PC-3 (cell line): Measurements from ENCODE around the gene FCER1A. TPM values are rescaled to one million over a fixed set of nuclear protein-coding genes. Genes with fewer than 3 reads are reported as not detected.

ENCODE experiments used
- ATAC-seq: fragments of 200-7000 bp; cut with Tn5 transposase; 2 replicates; pipeline ENCODE4 v1.9.1; 2020; ENCODE audit warnings: mild to moderate bottlenecking, moderate library complexity
- BruUV-seq: library from RNA; stranded (reverse); fragments of 400-500 nt; replicated peaks from 2 replicates; lab custom pipeline; 2021; lab: Mats Ljungman, UMichigan
- CTCF ChIA-PET: fragments of 300-600 bp; sonication (Branson Sonifier 250); formaldehyde crosslinking; loops from one replicate; lab custom pipeline; 2022; ENCODE audit warnings: antibody characterized with exemption; lab: Charles Lee
- POLR2A ChIA-PET: fragments of 300-600 bp; sonication (Branson Sonifier 250); formaldehyde crosslinking; loops from one replicate; lab custom pipeline; 2022; ENCODE audit warnings: antibody characterized with exemption; ENCODE audit not compliant: unreplicated experiment; lab: Charles Lee
- DNase-seq: peaks from one replicate; pipeline ENCODE4 v3.0.0-alpha.2; 2015
- H2AFZ ChIP-seq: fragments of 300-600 bp; sonication (generic); 2 replicates; pipeline ENCODE4 v1.6.0; 2016; ENCODE audit warnings: antibody characterized with exemption, low read length
- H3F3A ChIP-seq: fragments of 300-600 bp; sonication (generic); one replicate; pipeline ENCODE4 v1.6.0; 2017; ENCODE audit warnings: antibody characterized with exemption, low read length, control low read depth, mild to moderate bottlenecking; ENCODE audit not compliant: unreplicated experiment
- H3K27ac ChIP-seq: fragments of 300-600 bp; sonication (generic); 2 replicates; pipeline ENCODE4 v1.5.1; 2016; ENCODE audit warnings: mild to moderate bottlenecking, low read length
- H3K27me3 ChIP-seq: fragments of 300-600 bp; sonication (generic); 2 replicates; pipeline ENCODE4 v1.6.1; 2016; ENCODE audit warnings: low read length, mixed read lengths
- H3K36me3 ChIP-seq: fragments of 300-600 bp; sonication (generic); 2 replicates; pipeline ENCODE4 v1.6.1; 2016; ENCODE audit warnings: low read depth, mixed run types, low read length, mixed read lengths
- H3K4me1 ChIP-seq: fragments of 300-600 bp; sonication (generic); 2 replicates; pipeline ENCODE4 v1.5.1; 2016; ENCODE audit warnings: low read length; ENCODE audit not compliant: insufficient read depth
- H3K4me2 ChIP-seq: fragments of 300-600 bp; sonication (generic); 2 replicates; pipeline ENCODE4 v1.6.0; 2016; ENCODE audit warnings: low read length
- H3K4me3 ChIP-seq: fragments of 300-600 bp; sonication (generic); 2 replicates; pipeline ENCODE4 v1.5.1; 2016; ENCODE audit warnings: mild to moderate bottlenecking, low read length, mixed read lengths
- H3K79me2 ChIP-seq: fragments of 300-600 bp; sonication (generic); 2 replicates; pipeline ENCODE4 v1.6.1; 2017; ENCODE audit warnings: low read length, mixed read lengths
- H3K9ac ChIP-seq: fragments of 300-600 bp; sonication (generic); 2 replicates; pipeline ENCODE4 v1.6.0; 2016; ENCODE audit warnings: mild to moderate bottlenecking, low read length
- H3K9me2 ChIP-seq: fragments of 300-600 bp; sonication (generic); replicated peaks from 2 replicates; pipeline ENCODE4 v1.6.1; 2016; ENCODE audit warnings: mixed run types, low read length, mixed read lengths
- H3K9me3 ChIP-seq: fragments of 300-600 bp; sonication (generic); 2 replicates; pipeline ENCODE4 v1.6.1; 2016; ENCODE audit warnings: low read length, mixed read lengths
- H4K20me1 ChIP-seq: fragments of 300-600 bp; sonication (generic); 2 replicates; pipeline ENCODE4 v1.6.1; 2016; ENCODE audit warnings: low read length, mixed read lengths
- CTCF ChIP-seq: fragments of 300-600 bp; sonication (generic); conservative IDR thresholded peaks from 2 replicates; pipeline ENCODE4 v1.5.1; 2017; ENCODE audit warnings: antibody characterized with exemption, low read depth, mild to moderate bottlenecking, low read length
- EZH2 ChIP-seq: fragments of 300-600 bp; sonication (generic); IDR thresholded peaks from one replicate; pipeline ENCODE4 v1.6.1; 2017; ENCODE audit warnings: antibody characterized with exemption, mild to moderate bottlenecking, low read length; ENCODE audit not compliant: unreplicated experiment
- EZH2phosphoT487 ChIP-seq: fragments of 300-600 bp; sonication (generic); IDR thresholded peaks from 2 replicates; pipeline ENCODE4 v1.6.1; 2018; ENCODE audit warnings: mild to moderate bottlenecking, antibody characterized with exemption, low read length, borderline replicate concordance
- intact Hi-C: fragments of 100-400 bp; cut with micrococcal nuclease; formaldehyde crosslinking; loops from 2 replicates; pipeline ENCODE4 v1.9.0; 2023
- total RNA-seq: library from RNA; depleted of rRNA; stranded (reverse); fragments of >200 nt; gene quantifications from 2 replicates; pipeline ENCODE4 v1.2.3, GENCODE V29; 2014

FCER1A gene
- total RNA-seq, 1 experiment from 2014 or later, result not detected

DNA sequence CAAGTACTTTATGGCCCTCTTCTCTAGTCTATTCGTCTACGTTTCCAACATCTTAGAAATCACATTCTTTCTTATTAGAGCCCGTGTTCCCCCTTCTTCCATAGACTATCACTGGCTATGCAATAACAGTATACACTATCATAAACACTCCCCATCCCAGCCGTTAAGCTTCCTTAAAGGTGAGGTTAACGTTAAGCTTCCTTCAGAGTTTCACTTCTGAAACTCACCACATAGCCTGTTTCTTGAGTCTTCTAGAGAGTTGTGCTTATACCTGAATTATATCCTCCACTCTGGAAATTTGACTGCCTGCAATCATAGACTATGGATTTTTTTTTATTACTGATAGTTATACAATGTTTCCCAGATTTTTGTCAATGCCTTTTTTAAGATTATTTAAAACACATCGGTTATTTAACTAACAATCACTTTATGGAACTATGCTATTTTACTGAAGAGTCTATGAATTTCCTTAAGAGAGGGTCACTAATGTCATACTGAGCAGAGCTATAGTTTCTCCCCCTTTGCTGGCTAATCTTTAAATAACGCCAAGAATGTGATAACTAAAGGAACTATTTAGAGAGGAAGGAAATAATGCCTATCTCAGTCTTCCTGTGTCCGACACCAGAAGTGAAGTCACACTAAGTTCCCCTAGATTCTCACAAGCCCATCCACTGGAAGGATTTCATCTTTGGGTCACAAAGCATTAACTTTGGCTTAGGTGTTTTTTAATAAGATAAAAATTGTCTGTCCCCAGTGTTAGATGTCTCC, 16.8 kb downstream of the FCER1A start:
- CTCF ChIA-PET, result no interaction called here
- intact Hi-C loops, result no loop called here

GRCh38 chr1:159334797-159335196, 32.7 kb downstream of the FCER1A start:
- no peaks in the 10 kb centered on the region for H3F3A ChIP-seq
- no peak overlapping the region for H3K4me3 ChIP-seq
- H3K36me3 ChIP-seq, result no peaks in the 10 kb centered on the region
- no peak overlapping the region for H2AFZ ChIP-seq
- CTCF ChIA-PET, result no interaction called here
- POLR2A ChIA-PET, result no interaction called here
- no peaks in the 10 kb centered on the region for H3K4me1 ChIP-seq
- H4K20me1 ChIP-seq, result no peaks in the 10 kb centered on the region
- no peak overlapping the region for H3K27ac ChIP-seq
- H3K9me3 ChIP-seq, result no peaks in the 10 kb centered on the region
- DNase-seq (no peak), ATAC-seq (no peak)
- H3K9me2 ChIP-seq, result no peaks in the 10 kb centered on the region
- BruUV-seq, result no TSS peak
- H3K79me2 ChIP-seq, result no peaks in the 10 kb centered on the region
- H3K4me2 ChIP-seq, result no peak overlapping the region
- peaks cover 35% of the 10 kb centered on the region for H3K27me3 ChIP-seq
- intact Hi-C loops, result no loop called here
- no peak overlapping the region for H3K9ac ChIP-seq
- TF ChIP-seq EZH2 (no peak), EZH2phosphoT487 (no peak), CTCF (no peak)

More for the DNA sequence above, 16.8 kb downstream of the FCER1A start:
- Histone ChIP-seq H2AFZ (no peak overlapping the region), H3K79me2 (no peaks in the 10 kb centered on the region), H3F3A (no peaks in the 10 kb centered on the region), H3K27ac (no peak overlapping the region), H3K9me3 (no peaks in the 10 kb centered on the region), H3K36me3 (no peaks in the 10 kb centered on the region), H3K4me1 (no peaks in the 10 kb centered on the region), H4K20me1 (no peaks in the 10 kb centered on the region), H3K4me2 (no peak overlapping the region), H3K27me3 (peaks cover 25% of the 10 kb centered on the region), H3K9me2 (no peaks in the 10 kb centered on the region), H3K9ac (no peak overlapping the region), H3K4me3 (no peak overlapping the region)
- no peak for TF ChIP-seq EZH2phosphoT487
- TF ChIP-seq EZH2, result no peak
- no peak for TF ChIP-seq CTCF
- BruUV-seq, result no TSS peak
- POLR2A ChIA-PET, result no interaction called here
- ATAC-seq (no peak), DNase-seq (no peak)

GRCh38 chr1:159338018-159338417, 35.9 kb downstream of the FCER1A start:
- no peaks in the 10 kb centered on the region for H3K4me1 ChIP-seq
- POLR2A ChIA-PET, result interaction anchor here (0.6 kb wide), 1 partner anchor 9 kb away, joined by 3 read pairs; no protein-coding TSS in a partner anchor
- peaks cover 35% of the 10 kb centered on the region for H3K27me3 ChIP-seq
- H3K4me3 ChIP-seq, result no peak overlapping the region
- BruUV-seq, result no TSS peak
- H3K9ac ChIP-seq, result no peak overlapping the region
- H3K9me2 ChIP-seq, result no peaks in the 10 kb centered on the region
- TF ChIP-seq EZH2 (no peak), EZH2phosphoT487 (no peak), CTCF (no peak)
- no peak overlapping the region for H3K27ac ChIP-seq
- intact Hi-C loops, result no loop called here
- no peak overlapping the region for H3K4me2 ChIP-seq
- ATAC-seq (no peak), DNase-seq (no peak)
- no peaks in the 10 kb centered on the region for H3K36me3 ChIP-seq
- no peaks in the 10 kb centered on the region for H3F3A ChIP-seq
- CTCF ChIA-PET, result no interaction called here
- no peak overlapping the region for H2AFZ ChIP-seq
- H3K9me3 ChIP-seq, result no peaks in the 10 kb centered on the region
- H3K79me2 ChIP-seq, result no peaks in the 10 kb centered on the region
- H4K20me1 ChIP-seq, result no peaks in the 10 kb centered on the region
